ENCODE data around the gene TBC1D2B. TPM values are rescaled to one million over a fixed set of nuclear protein-coding genes. Genes with fewer than 3 reads are reported as not detected.

The TBC1D2B gene
- total RNA-seq, 1 experiment from 2014 or later, result 17.6 TPM

GRCh38 chr15:78069462-78070029, 8.0 kb downstream of the TBC1D2B start:
- no peak overlapping the region for H3T11ph ChIP-seq (ENCODE audit: low read length)
- no peak overlapping the region for H4K8ac ChIP-seq (replicated peaks; ENCODE audit: insufficient read length, low read depth, low read length)
- H3K9ac ChIP-seq (ENCODE audit: extremely low read depth, insufficient read length, low read length), result no peak overlapping the region
- peaks cover 2% of the 10 kb centered on the region for H3K79me1 ChIP-seq (ENCODE audit: insufficient read depth, low read depth, low read length, poor library complexity, severe bottlenecking)
- H2AFZ ChIP-seq (ENCODE audit: low read length), result no peak overlapping the region
- no peaks in the 10 kb centered on the region for H3K9me3 ChIP-seq (ENCODE audit: control insufficient read depth, low read depth, low read length)
- H2BK15ac ChIP-seq (ENCODE audit: low read depth, low read length), result no peak overlapping the region
- no peaks in the 10 kb centered on the region; the same call in 1 of the 2 replicates for H3K79me2 ChIP-seq (ENCODE audit: insufficient read depth, low read length)
- Mint-ChIP-seq H3K4me1 (peaks cover 40 to 67% of the 10 kb centered on the region in 2 experiments), H3K27ac (peak overlapping the region in 1 of 3 experiments; percentile 57; a peak in 1 of 7 replicates), H3K36me3 (ENCODE audit: insufficient read depth in 1 of 3, low read depth in 3 of 3) (peaks cover 0 to 4% (median 0%) of the 10 kb centered on the region in 3 experiments; a peak in 2 of 7 replicates), H3K27me3 (ENCODE audit: low read depth) (no peaks in the 10 kb centered on the region), H3K4me3 (no peak overlapping the region), H3K9me3 (no peaks in the 10 kb centered on the region)
- no peak overlapping the region for H3K14ac ChIP-seq (ENCODE audit: insufficient read depth, low read length)
- no peak overlapping the region for H3K4ac ChIP-seq (ENCODE audit: low read depth, low read length)
- no peak overlapping the region for H2BK20ac ChIP-seq (ENCODE audit: low read depth, low read length, poor library complexity, severe bottlenecking)
- no peak overlapping the region for H2BK120ac ChIP-seq (ENCODE audit: low read depth, low read length, poor library complexity, severe bottlenecking)
- no peak overlapping the region for H3K4me2 ChIP-seq (ENCODE audit: insufficient read depth, insufficient read length, low read length)
- H3K56ac ChIP-seq (ENCODE audit: insufficient read length, low read depth, low read length), result no peak overlapping the region
- no peaks in the 10 kb centered on the region for H3K23me2 ChIP-seq (ENCODE audit: insufficient read length, low read depth, low read length, poor library complexity, severe bottlenecking)
- no peak overlapping the region for H3K27ac ChIP-seq (ENCODE audit: insufficient read length, low read depth, low read length)
- no peaks in the 10 kb centered on the region for H4K20me1 ChIP-seq (ENCODE audit: control insufficient read depth, insufficient read depth, insufficient read length)
- no peak for DNase-seq
- H3K4me1 ChIP-seq (ENCODE audit: insufficient read depth, low read length), result peaks cover 19% of the 10 kb centered on the region
- no peak overlapping the region for H3K23ac ChIP-seq (ENCODE audit: insufficient read length, low read depth, low read length)
- no peak overlapping the region for H2BK5ac ChIP-seq (ENCODE audit: insufficient read length, low read length)
- H3K27me3 ChIP-seq (ENCODE audit: insufficient read depth, low read length), result no peaks in the 10 kb centered on the region
- no peak overlapping the region for H4K91ac ChIP-seq (ENCODE audit: insufficient read length, low read depth, low read length)
- H4K5ac ChIP-seq (ENCODE audit: insufficient read length, low read depth, low read length), result no peak overlapping the region
- no peak for TF ChIP-seq CTCF (conservative IDR thresholded peaks at IDR 0.05)
- no peak overlapping the region for H2AK5ac ChIP-seq (ENCODE audit: insufficient read length, low read length)
- WGBS (ENCODE audit: extremely low coverage, insufficient read length, low lambda C conversion rate), result 100% methylated on average over 1 of the region's 5 CpGs
- no peak overlapping the region for H3K18ac ChIP-seq (ENCODE audit: insufficient read length, low read depth, low read length)
- H2BK12ac ChIP-seq (ENCODE audit: insufficient read length, low read depth, low read length), result no peak overlapping the region

All from H9 (cell line).